ENCODE results near the gene ABCE1. TPM values are rescaled to one million over a fixed set of nuclear protein-coding genes. Genes with fewer than 3 reads are reported as not detected.
"Not testable (repeated sequence)": the region's sequence is repeated elsewhere in the genome, so short reads cannot be mapped to it uniquely, and the experiment has no call there.

Gene ABCE1
- total and polyA plus RNA-seq, 2 donors (not counting 3 experiments of a cell fraction or from before 2014, with no cell fraction given), result 38.4 to 114 TPM

GRCh38 chr4:145132511-145133098 is 34.5 kb downstream of the ABCE1 start:
- Histone ChIP-seq H4K20me1 (replicated peaks; ENCODE audit: control insufficient read depth, extremely low read depth, insufficient read depth, low read length) (no peaks in the 10 kb centered on the region), H3K79me2 (ENCODE audit: control insufficient read depth, insufficient read depth, low read length) (no peaks in the 10 kb centered on the region), H3K4me2 (ENCODE audit: insufficient read depth, low read length) (peak overlapping the region; percentile 42), H3K27ac (ENCODE audit: insufficient read depth, low read depth, low read length) (peak overlapping the region; percentile 32), H2AFZ (ENCODE audit: low read depth, low read length) (no peak overlapping the region), H3K4me1 (ENCODE audit: control insufficient read depth, extremely low read depth, insufficient read depth, low read length) (peaks cover 16% of the 10 kb centered on the region), H3K4me3 (replicated peaks in 1 of 3; ENCODE audit: insufficient read depth in 1 of 3, low read depth in 1 of 3, low read length in 3 of 3) (no peak overlapping the region), H3K27me3 (ENCODE audit: control insufficient read depth in 2 of 2, insufficient read depth in 2 of 2, low read length in 2 of 2) (no peaks in the 10 kb centered on the region), H3K36me3 (ENCODE audit: control insufficient read depth in 2 of 2, extremely low read depth in 1 of 2, insufficient read depth in 2 of 2, low read length in 2 of 2) (peaks cover 3 to 12% of the 10 kb centered on the region in 2 experiments), H3K9me3 (replicated peaks; ENCODE audit: control insufficient read depth, insufficient read depth, low read length) (no peaks in the 10 kb centered on the region), H3K9ac (replicated peaks; ENCODE audit: extremely low read depth, insufficient read depth, low read length) (peak overlapping the region; percentile 4), H3K9me1 (replicated peaks; ENCODE audit: control insufficient read depth, extremely low read depth, insufficient read depth, low read length) (no peaks in the 10 kb centered on the region)
- POLR2A ChIA-PET, result no interaction called here
- CTCF ChIA-PET, result interaction anchor here (1.9 kb wide), 1 partner anchor 484 kb away, joined by 6 read pairs; no protein-coding TSS in a partner anchor
- FAIRE-seq (no peak), DNase-seq (ENCODE audit: low read depth, low spot score) (peak; percentile 91)
- dilution Hi-C loops (cut with MboI; ENCODE audit: extremely low pct_ligation_motif_present, low sequenced_read_pairs) (no loop called here), intact Hi-C loops (cut with micrococcal nuclease) (no loop called here)
- BruUV-seq (replicated peaks), result no TSS peak
- no peak for TF ChIP-seq POLR2AphosphoS5 (IDR thresholded peaks at IDR 0.05; ENCODE audit: insufficient read depth, low read depth, low read length)

DNA sequence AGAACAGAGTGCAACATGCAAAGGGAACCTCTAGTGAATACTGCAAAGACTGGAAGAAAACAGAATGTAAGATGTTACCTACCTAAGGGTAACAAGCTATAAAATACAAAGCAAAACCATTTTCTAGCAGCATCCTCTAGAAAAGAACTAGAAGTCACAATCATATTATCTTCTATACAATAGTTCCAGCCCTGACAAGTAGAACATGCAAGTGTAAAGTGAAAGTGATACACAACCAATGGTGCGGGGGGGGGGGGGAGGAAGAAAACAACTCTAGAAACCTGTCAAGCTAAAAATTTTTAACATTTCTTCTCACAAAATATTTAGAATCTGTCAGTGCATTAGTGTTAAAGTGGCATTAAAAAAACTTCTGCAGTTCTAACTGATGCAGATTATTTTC is 38.1 kb downstream of the ABCE1 start:
- dilution Hi-C loops (cut with MboI; ENCODE audit: extremely low pct_ligation_motif_present, low sequenced_read_pairs); FAIRE-seq; BruUV-seq (replicated peaks); H3K27ac ChIP-seq (ENCODE audit: insufficient read depth, low read depth, low read length); DNase-seq (ENCODE audit: low read depth, low spot score); H3K79me2 ChIP-seq (ENCODE audit: control insufficient read depth, insufficient read depth, low read length); H3K9ac ChIP-seq (replicated peaks; ENCODE audit: extremely low read depth, insufficient read depth, low read length); H3K27me3 ChIP-seq (ENCODE audit: control insufficient read depth in 2 of 2, insufficient read depth in 2 of 2, low read length in 2 of 2); H4K20me1 ChIP-seq (replicated peaks; ENCODE audit: control insufficient read depth, extremely low read depth, insufficient read depth, low read length); POLR2A ChIA-PET; H3K9me1 ChIP-seq (replicated peaks; ENCODE audit: control insufficient read depth, extremely low read depth, insufficient read depth, low read length); intact Hi-C loops (cut with micrococcal nuclease); H2AFZ ChIP-seq (ENCODE audit: low read depth, low read length); H3K4me2 ChIP-seq (ENCODE audit: insufficient read depth, low read length); H3K4me3 ChIP-seq (replicated peaks in 1 of 3; ENCODE audit: insufficient read depth in 1 of 3, low read depth in 1 of 3, low read length in 3 of 3); H3K9me3 ChIP-seq (replicated peaks; ENCODE audit: control insufficient read depth, insufficient read depth, low read length): not testable (repeated sequence)
- peaks cover 16% of the 10 kb centered on the region for H3K4me1 ChIP-seq (ENCODE audit: control insufficient read depth, extremely low read depth, insufficient read depth, low read length)
- peaks cover 10 to 13% of the 10 kb centered on the region in 2 experiments for H3K36me3 ChIP-seq (ENCODE audit: control insufficient read depth in 2 of 2, extremely low read depth in 1 of 2, insufficient read depth in 2 of 2, low read length in 2 of 2)
- CTCF ChIA-PET, result interaction anchor here (0.8 kb wide), 1 partner anchor 17 kb away, joined by 4 read pairs; no protein-coding TSS in a partner anchor
